ENCODE results near the gene PPP1R9A.

DNA sequence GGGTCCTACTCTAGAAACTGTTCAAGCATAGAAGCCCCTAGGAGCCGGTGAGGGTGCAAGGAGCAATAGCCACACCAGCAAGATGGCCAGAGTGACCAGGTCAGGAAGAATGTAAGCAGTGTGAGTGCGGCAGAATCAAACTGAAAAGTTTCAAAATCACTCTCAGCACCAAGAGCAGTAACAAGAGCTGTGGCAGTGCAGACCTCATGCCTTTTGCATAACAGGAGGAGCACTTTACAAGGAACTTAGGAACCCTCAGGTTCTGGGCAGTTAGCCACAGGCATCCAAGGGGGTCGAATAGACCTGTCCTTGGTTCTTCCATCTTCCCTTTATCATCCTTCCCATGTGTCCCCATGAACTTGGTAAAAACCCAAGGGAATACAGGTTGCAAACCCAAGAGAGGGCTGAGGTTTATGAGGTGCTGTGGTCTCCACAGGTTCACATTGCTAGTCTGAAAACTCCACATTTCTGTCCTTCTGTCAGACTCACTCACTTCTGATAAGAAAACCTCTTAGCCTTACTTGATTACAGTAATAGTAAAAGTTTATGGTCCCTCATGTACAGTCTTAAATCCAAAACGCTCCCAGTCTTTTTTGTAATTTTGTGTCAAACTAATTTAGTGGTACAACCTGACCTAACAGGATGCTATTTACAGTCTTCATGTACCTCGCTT, 338.6 kb downstream of the PPP1R9A start:
- TF ChIP-seq, protein P1, sequence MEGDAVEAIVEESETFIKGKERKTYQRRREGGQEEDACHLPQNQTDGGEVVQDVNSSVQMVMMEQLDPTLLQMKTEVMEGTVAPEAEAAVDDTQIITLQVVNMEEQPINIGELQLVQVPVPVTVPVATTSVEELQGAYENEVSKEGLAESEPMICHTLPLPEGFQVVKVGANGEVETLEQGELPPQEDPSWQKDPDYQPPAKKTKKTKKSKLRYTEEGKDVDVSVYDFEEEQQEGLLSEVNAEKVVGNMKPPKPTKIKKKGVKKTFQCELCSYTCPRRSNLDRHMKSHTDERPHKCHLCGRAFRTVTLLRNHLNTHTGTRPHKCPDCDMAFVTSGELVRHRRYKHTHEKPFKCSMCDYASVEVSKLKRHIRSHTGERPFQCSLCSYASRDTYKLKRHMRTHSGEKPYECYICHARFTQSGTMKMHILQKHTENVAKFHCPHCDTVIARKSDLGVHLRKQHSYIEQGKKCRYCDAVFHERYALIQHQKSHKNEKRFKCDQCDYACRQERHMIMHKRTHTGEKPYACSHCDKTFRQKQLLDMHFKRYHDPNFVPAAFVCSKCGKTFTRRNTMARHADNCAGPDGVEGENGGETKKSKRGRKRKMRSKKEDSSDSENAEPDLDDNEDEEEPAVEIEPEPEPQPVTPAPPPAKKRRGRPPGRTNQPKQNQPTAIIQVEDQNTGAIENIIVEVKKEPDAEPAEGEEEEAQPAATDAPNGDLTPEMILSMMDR (IDR thresholded peaks at IDR 0.05), result no peak
- no peak for TF ChIP-seq POLR2A (IDR thresholded peaks at IDR 0.05)
